ENCODE measurements around the gene SAA1.

GRCh38 chr11:18277565-18278271, 11.7 kb downstream of the SAA1 start:
- TF ChIP-seq POLR2A (IDR thresholded peaks at IDR 0.05; ENCODE audit: low read depth, low read length): no peak
- TF ChIP-seq POLR2AphosphoS5 (IDR thresholded peaks at IDR 0.05; ENCODE audit: low read depth, low read length): no peak
- no peak for TF ChIP-seq TAF1 (IDR thresholded peaks at IDR 0.05; ENCODE audit: borderline replicate concordance, low read depth, low read length)

Data from GM12892 (cell line).